SK-N-SH (cell line): ENCODE data around the gene GDF2. TPM values are rescaled to one million over a fixed set of nuclear protein-coding genes. Genes with fewer than 3 reads are reported as not detected.

Experiments used
- CTCF ChIA-PET: fragments of 300-600, 350-600 bp; formaldehyde crosslinking; extraction: SDS; loops from one replicate; lab custom pipeline; 2021; lab: Yijun Ruan, JAX
- POLR2A ChIA-PET: fragments of 350-600 bp; sonication (Branson Sonifier 250); formaldehyde crosslinking; extraction: SDS; loops from one replicate; lab custom pipeline; 2020; ENCODE audit warnings: antibody characterized with exemption, inconsistent platforms; lab: Yijun Ruan, JAX
- DNase-seq: peaks from one replicate; pipeline ENCODE4 v3.0.0; 2012
- H2AFZ ChIP-seq: fragments of 200-600 bp; sonication (generic); 2 replicates; pipeline ENCODE4 v1.8.1; 2016; ENCODE audit warnings: antibody characterized with exemption, mild to moderate bottlenecking, low read depth
- H3F3A ChIP-seq: fragments of 200-600 bp; sonication (generic); replicated peaks from 2 replicates; pipeline ENCODE3; 2016; ENCODE audit warnings: antibody characterized with exemption, mild to moderate bottlenecking; ENCODE audit not compliant: insufficient read depth
- H3K27ac ChIP-seq, 2 experiments: fragments of 200-500 bp in 1 of 2; fragments of 200-600 bp in 1 of 2; sonication (Bioruptor generic) in 1 of 2; sonication (generic), shearing (Covaris generic) in 1 of 2; 2 replicates each; pipeline versions ENCODE4 v1.5.1 to v1.6.1; 2014 to 2016; ENCODE audit warnings: low read depth in 2 of 2, inconsistent platforms in 1 of 2, low read length in 1 of 2, mild to moderate bottlenecking in 1 of 2, mixed read lengths in 1 of 2
- H3K27me3 ChIP-seq: fragments of 200-600 bp; sonication (generic), shearing (Covaris generic); 2 replicates; pipeline ENCODE4 v1.6.1; 2016; ENCODE audit warnings: mixed run types; ENCODE audit not compliant: insufficient read depth
- H3K36me3 ChIP-seq, 2 experiments: fragments of 200-500 bp in 1 of 2; fragments of 200-600 bp in 1 of 2; sonication (Bioruptor generic) in 1 of 2; sonication (generic) in 1 of 2; replicated peaks in 1 of 2; 2 replicates each; pipeline versions ENCODE3 to v1.5.1; 2014 to 2016; ENCODE audit warnings: low read length in 1 of 2, mild to moderate bottlenecking in 1 of 2; ENCODE audit not compliant: insufficient read depth in 2 of 2, control insufficient read depth in 1 of 2
- H3K4me1 ChIP-seq, 2 experiments: fragments of 200-500 bp in 1 of 2; fragments of 200-600 bp in 1 of 2; sonication (Bioruptor generic) in 1 of 2; sonication (generic), shearing (Covaris generic) in 1 of 2; 2 replicates each; pipeline versions ENCODE4 v1.5.1 to v1.6.1; 2014 to 2016; ENCODE audit warnings: low read depth in 1 of 2, low read length in 1 of 2, mixed run types in 1 of 2; ENCODE audit not compliant: insufficient read depth in 2 of 2, control insufficient read depth in 1 of 2
- H3K4me2 ChIP-seq: fragments of 200-600 bp; sonication (generic), shearing (Covaris generic); 2 replicates; pipeline ENCODE4 v1.6.1; 2017; ENCODE audit warnings: mixed run types
- H3K4me3 ChIP-seq, 2 experiments: fragments of 200-500 bp in 1 of 2; fragments of 200-600 bp in 1 of 2; sonication (Bioruptor generic) in 1 of 2; sonication (generic), shearing (Covaris generic) in 1 of 2; 2 replicates each; pipeline versions ENCODE4 v1.5.1 to v1.8.1; 2014 to 2016; ENCODE audit warnings: low read depth in 2 of 2, inconsistent platforms in 1 of 2, low read length in 1 of 2, mild to moderate bottlenecking in 1 of 2, mixed read lengths in 1 of 2, moderate library complexity in 1 of 2
- H3K79me2 ChIP-seq: fragments of 200-600 bp; sonication (generic); 2 replicates; pipeline ENCODE4 v1.8.1; 2017; ENCODE audit warnings: mild to moderate bottlenecking; ENCODE audit not compliant: insufficient read depth
- H3K9ac ChIP-seq: fragments of 200-600 bp; sonication (generic); 2 replicates; pipeline ENCODE4 v1.6.1; 2017; ENCODE audit warnings: mixed run types
- H3K9me2 ChIP-seq: fragments of 200-600 bp; sonication (generic); 2 replicates; pipeline ENCODE4 v1.6.1; 2017; ENCODE audit warnings: mixed run types
- H3K9me3 ChIP-seq: fragments of 200-600 bp; sonication (generic); 2 replicates; pipeline ENCODE4 v1.6.1; 2017; ENCODE audit warnings: mixed run types, mild to moderate bottlenecking, moderate library complexity
- H4K20me1 ChIP-seq: fragments of 200-600 bp; sonication (generic); 2 replicates; pipeline ENCODE4 v1.6.1; 2017; ENCODE audit warnings: mild to moderate bottlenecking, mixed run types; ENCODE audit not compliant: insufficient read depth
- CHD2 ChIP-seq: fragments of 150-350 bp; IDR thresholded peaks from 2 replicates; pipeline ENCODE4 v1.6.1; 2018; ENCODE audit warnings: low read length; ENCODE audit not compliant: partially characterized antibody
- GABPA ChIP-seq: IDR thresholded peaks from 2 replicates; pipeline ENCODE4 v1.4.0; 2012; ENCODE audit warnings: low read depth, mild to moderate bottlenecking
- IRF3 ChIP-seq: fragments of 150-350 bp; IDR thresholded peaks from 2 replicates; pipeline ENCODE4 v1.6.1; 2016; ENCODE audit warnings: mild to moderate bottlenecking, low read depth, low read length
- PBX3 ChIP-seq: IDR thresholded peaks from 2 replicates; pipeline ENCODE4; 2012
- SMC3 ChIP-seq: IDR thresholded peaks from 2 replicates; pipeline ENCODE4 v1.6.1; 2012; ENCODE audit warnings: low read depth, low read length, improper control_type of control experiment
- TAF1 ChIP-seq: IDR thresholded peaks from 2 replicates; pipeline ENCODE4 v1.6.1; 2012; ENCODE audit warnings: low read depth, mild to moderate bottlenecking, low read length, moderate library complexity, borderline replicate concordance
- USF2 ChIP-seq: fragments of 150-350 bp; IDR thresholded peaks from 2 replicates; pipeline ENCODE4 v1.6.1; 2017; ENCODE audit warnings: antibody characterized with exemption, low read length, low read depth, borderline replicate concordance
- WGBS: methylation state at CpG from one replicate; pipeline ENCODE4 v1.1.6; 2017; ENCODE audit warnings: low lambda C conversion rate; 5-methylcytosine and 5-hydroxymethylcytosine counted together
- polyA plus RNA-seq, 3 experiments: library from polyadenylated mRNA; depleted of rRNA; stranded (reverse); fragments of >200 nt; gene quantifications; 2 replicates each; pipeline ENCODE4 v1.2.3, GENCODE V29; 2012

The GDF2 gene
- polyA plus RNA-seq, 1 of the 3 experiments (the other 2 are of a cell fraction): not detected

- H3K9me2 ChIP-seq: no peaks in the 10 kb centered on the region
- no peaks in the 10 kb centered on the region for H3K79me2 ChIP-seq
- CTCF ChIA-PET: interaction anchor here (0.9 to 1.6 kb wide), 3 partner anchors 9 to 52 kb away, joined by 3 to 5 read pairs (median 4); no protein-coding TSS in a partner anchor
- no peak for DNase-seq
- no peaks in the 10 kb centered on the region for H3K36me3 ChIP-seq
- H3K9me3 ChIP-seq: no peaks in the 10 kb centered on the region
- POLR2A ChIA-PET: no interaction called here
- H2AFZ ChIP-seq: no peak overlapping the region
- peaks cover 3% of the 10 kb centered on the region for H3F3A ChIP-seq
- no peak overlapping the region for H3K9ac ChIP-seq
- TF ChIP-seq IRF3 (no peak), GABPA (no peak), PBX3 (no peak), CHD2 (no peak), SMC3 (no peak)
- H3K4me3 ChIP-seq: no peak overlapping the region
- WGBS: 84% methylated on average over 9 of the region's 9 CpGs
- H3K27ac ChIP-seq: no peak overlapping the region
- H4K20me1 ChIP-seq: no peaks in the 10 kb centered on the region
- H3K27me3 ChIP-seq: no peaks in the 10 kb centered on the region
- H3K4me1 ChIP-seq: peaks cover 0 to 2% of the 10 kb centered on the region in 2 experiments; a peak in 1 of 4 replicates
- H3K4me2 ChIP-seq: no peak overlapping the region
Measured at GRCh38 chr10:47365431-47366180, 43.4 kb downstream of the GDF2 start.

- ChIA-PET CTCF (interaction anchor here (1.2 to 1.6 kb wide), 2 partner anchors 25 to 53 kb away, joined by 4 to 5 read pairs; no protein-coding TSS in a partner anchor), POLR2A (no interaction called here)
- TF ChIP-seq TAF1: no peak
- no peak for TF ChIP-seq USF2
- H3K4me3 ChIP-seq: no peak overlapping the region
- peaks cover 0 to 2% of the 10 kb centered on the region in 2 experiments; a peak in 1 of 4 replicates for H3K4me1 ChIP-seq
- H3K4me2 ChIP-seq: no peak overlapping the region
- H3F3A ChIP-seq: peaks cover 3% of the 10 kb centered on the region
- H3K9me3 ChIP-seq: no peaks in the 10 kb centered on the region
- H3K9me2 ChIP-seq: no peaks in the 10 kb centered on the region
- H3K36me3 ChIP-seq: no peaks in the 10 kb centered on the region
- no peak overlapping the region for H3K9ac ChIP-seq
- no peak for DNase-seq
- no peak overlapping the region for H3K27ac ChIP-seq
- no peak overlapping the region for H2AFZ ChIP-seq
- no peaks in the 10 kb centered on the region for H3K79me2 ChIP-seq
- H3K27me3 ChIP-seq: no peaks in the 10 kb centered on the region
- 78% methylated on average over 5 of the region's 5 CpGs for WGBS
- H4K20me1 ChIP-seq: no peaks in the 10 kb centered on the region
Measured at GRCh38 chr10:47366181-47366631, 44.0 kb downstream of the GDF2 start.
